H1 (cell line): ENCODE results near the gene TMED10. TPM values are rescaled to one million over a fixed set of nuclear protein-coding genes. Genes with fewer than 3 reads are reported as not detected.

Source experiments
- ASH2L ChIP-seq: fragments of 200-600, 300-600 bp; sonication (generic); IDR thresholded peaks from one replicate; pipeline ENCODE4 v1.7.1; 2017; ENCODE audit warnings: low read length
- BCL11A ChIP-seq, 2 experiments: IDR thresholded peaks; one replicate each; pipeline ENCODE4 v1.6.1; 2011; ENCODE audit warnings: low read depth in 2 of 2, low read length in 2 of 2, mild to moderate bottlenecking in 2 of 2
- CHD1 ChIP-seq: IDR thresholded peaks from 2 replicates; pipeline ENCODE4 v1.6.1; 2012; ENCODE audit warnings: low read depth, low read length, improper control_type of control experiment
- CHD7 ChIP-seq: fragments of 300-600 bp; sonication (generic); IDR thresholded peaks from 2 replicates; pipeline ENCODE4 v1.7.1; 2012; ENCODE audit warnings: low read length, moderate library complexity, mild to moderate bottlenecking, inconsistent platforms; ENCODE audit not compliant: insufficient replicate concordance
- CREB1 ChIP-seq: IDR thresholded peaks from 2 replicates; pipeline ENCODE4 v1.6.1; 2012; ENCODE audit warnings: inconsistent platforms
- E2F6 ChIP-seq: IDR thresholded peaks from 2 replicates; pipeline ENCODE4 v1.6.1; 2012; ENCODE audit warnings: inconsistent platforms
- KDM4A ChIP-seq: IDR thresholded peaks from one replicate; pipeline ENCODE4 v1.7.1; 2012; ENCODE audit warnings: low read depth, mild to moderate bottlenecking, moderate library complexity, low read length, inconsistent platforms; ENCODE audit not compliant: severe bottlenecking
- POLR2AphosphoS5 ChIP-seq: IDR thresholded peaks from 2 replicates; pipeline ENCODE4 v1.6.1; 2011; ENCODE audit warnings: low read depth, low read length
- SIRT6 ChIP-seq: IDR thresholded peaks from one replicate; pipeline ENCODE4 v1.7.1; 2012; ENCODE audit warnings: low read length, inconsistent platforms
- TAF7 ChIP-seq: optimal IDR thresholded peaks from 2 replicates; pipeline ENCODE3; 2011; ENCODE audit warnings: low read depth, mild to moderate bottlenecking, inconsistent platforms, low read length, moderate library complexity, borderline replicate concordance
- TBP ChIP-seq: IDR thresholded peaks from 2 replicates; pipeline ENCODE4 v1.6.1; 2011; ENCODE audit warnings: low read depth, low read length, improper control_type of control experiment
- polyA plus RNA-seq, 7 experiments: library from polyadenylated mRNA; depleted of rRNA in 3 of 7; stranded (reverse) in 5 of 7; unstranded in 2 of 7; fragments of >200 nt in 5 of 7; fragments of 200-250 nt in 2 of 7; gene quantifications; 1 replicate in 5 of 7; 2 replicates in 1 of 7; 4 replicates in 1 of 7; pipeline versions ENCODE4 v1.2.1 to v1.2.3, GENCODE V29; 2011 to 2013; ENCODE audit warnings: missing spikeins in 2 of 7, mixed read lengths in 2 of 7
- total RNA-seq: library from RNA; stranded (reverse); fragmentation: NEBNext Ultra II Directional; extraction: Animal tissue kit (Norgen Biotek cat#: 25700); gene quantifications from 2 replicates; pipeline ENCODE4 v1.2.1, GENCODE V29; 2021
- TF ChIP-seq, protein P1 (sequence below): IDR thresholded peaks from 2 replicates; pipeline ENCODE4 v1.6.1; 2012; ENCODE audit warnings: inconsistent platforms

The TMED10 gene
- total and polyA plus RNA-seq, 2 of the 8 experiments (the other 6 are each of a cell fraction or from before 2014, with no cell fraction given): 218 to 250 TPM

DNA sequence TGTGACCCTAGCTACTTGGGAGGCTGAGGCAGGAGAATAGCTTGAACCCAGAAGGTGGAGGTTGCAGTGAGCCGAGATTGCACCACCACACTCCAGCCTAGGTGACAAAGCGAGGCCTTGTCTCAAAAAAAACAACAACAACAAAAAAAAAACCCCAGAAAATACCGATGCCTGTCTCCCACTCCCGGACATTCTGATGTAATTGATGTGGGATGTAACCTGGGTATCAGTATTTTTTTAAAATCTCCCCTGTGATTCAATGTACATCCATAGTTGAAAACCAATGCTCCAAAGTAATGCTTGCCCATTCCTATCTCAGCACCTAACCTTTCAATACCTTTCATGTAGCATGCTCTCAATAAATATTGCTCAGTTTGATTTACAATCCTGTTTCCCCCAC lies 11.7 kb upstream of the TMED10 start (continued):
- TF ChIP-seq CHD7 (no peak), CHD1 (no peak), POLR2AphosphoS5 (no peak), ASH2L (no peak), BCL11A (IDR thresholded peaks at IDR 0.05; ENCODE audit: low read depth in 2 of 2, low read length in 2 of 2) (no peak), E2F6 (no peak), KDM4A (no peak), CREB1 (no peak), TBP (no peak), TAF7 (no peak), SIRT6 (no peak)
- TF ChIP-seq, protein P1, sequence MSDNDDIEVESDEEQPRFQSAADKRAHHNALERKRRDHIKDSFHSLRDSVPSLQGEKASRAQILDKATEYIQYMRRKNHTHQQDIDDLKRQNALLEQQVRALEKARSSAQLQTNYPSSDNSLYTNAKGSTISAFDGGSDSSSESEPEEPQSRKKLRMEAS: no peak
